ENCODE results near the gene MCL1.
"Not testable (repeated sequence)": the region's sequence is repeated elsewhere in the genome, so short reads cannot be mapped to it uniquely, and the experiment has no call there.

DNA sequence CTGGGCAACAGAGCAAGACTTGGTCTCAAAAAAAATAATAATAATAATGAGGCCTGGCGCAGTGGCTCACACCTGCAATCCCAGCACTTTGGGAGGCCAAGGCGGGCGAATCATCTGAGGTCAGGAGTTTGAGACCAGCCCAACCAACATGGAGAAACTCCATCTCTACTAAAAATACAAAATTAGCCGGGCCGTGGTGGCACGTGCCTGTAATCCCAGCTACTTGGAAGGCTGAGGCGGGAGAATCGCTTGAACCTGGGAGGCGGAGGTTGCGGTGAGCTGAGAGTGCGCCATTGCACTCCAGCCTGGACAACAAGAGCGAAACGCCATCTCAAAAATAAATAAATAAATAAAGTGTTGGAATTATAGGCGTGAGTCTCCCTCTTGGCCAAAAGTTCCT lies 2.6 kb upstream of the MCL1 start:
- TF ChIP-seq ZNF207 (IDR thresholded peaks at IDR 0.05; ENCODE audit: borderline replicate concordance); BHLHE40 (IDR thresholded peaks at IDR 0.05; ENCODE audit: borderline replicate concordance in 1 of 2, low read depth in 2 of 2, low read length in 1 of 2); RCOR1 (conservative IDR thresholded peaks at IDR 0.05; ENCODE audit: low read depth, low read length); JUND (IDR thresholded peaks at IDR 0.05; ENCODE audit: low read depth, low read length); GABPA (IDR thresholded peaks at IDR 0.05; ENCODE audit: low read depth); POLR2A (IDR thresholded peaks at IDR 0.05; ENCODE audit: low read depth, low read length); FOXM1 (IDR thresholded peaks at IDR 0.05; ENCODE audit: low read depth, low read length); SMAD5 (IDR thresholded peaks at IDR 0.05; ENCODE audit: low read depth): not testable (repeated sequence)
- TF ChIP-seq, protein P1, sequence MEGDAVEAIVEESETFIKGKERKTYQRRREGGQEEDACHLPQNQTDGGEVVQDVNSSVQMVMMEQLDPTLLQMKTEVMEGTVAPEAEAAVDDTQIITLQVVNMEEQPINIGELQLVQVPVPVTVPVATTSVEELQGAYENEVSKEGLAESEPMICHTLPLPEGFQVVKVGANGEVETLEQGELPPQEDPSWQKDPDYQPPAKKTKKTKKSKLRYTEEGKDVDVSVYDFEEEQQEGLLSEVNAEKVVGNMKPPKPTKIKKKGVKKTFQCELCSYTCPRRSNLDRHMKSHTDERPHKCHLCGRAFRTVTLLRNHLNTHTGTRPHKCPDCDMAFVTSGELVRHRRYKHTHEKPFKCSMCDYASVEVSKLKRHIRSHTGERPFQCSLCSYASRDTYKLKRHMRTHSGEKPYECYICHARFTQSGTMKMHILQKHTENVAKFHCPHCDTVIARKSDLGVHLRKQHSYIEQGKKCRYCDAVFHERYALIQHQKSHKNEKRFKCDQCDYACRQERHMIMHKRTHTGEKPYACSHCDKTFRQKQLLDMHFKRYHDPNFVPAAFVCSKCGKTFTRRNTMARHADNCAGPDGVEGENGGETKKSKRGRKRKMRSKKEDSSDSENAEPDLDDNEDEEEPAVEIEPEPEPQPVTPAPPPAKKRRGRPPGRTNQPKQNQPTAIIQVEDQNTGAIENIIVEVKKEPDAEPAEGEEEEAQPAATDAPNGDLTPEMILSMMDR (IDR thresholded peaks at IDR 0.05 in 2 of 3, conservative IDR thresholded peaks at IDR 0.05 in 1 of 3; ENCODE audit: control insufficient read depth in 2 of 3, extremely low read depth in 1 of 3, insufficient read depth in 1 of 3, low read depth in 3 of 3, low read length in 3 of 3), result not testable (repeated sequence)
- TF ChIP-seq, protein P2, sequence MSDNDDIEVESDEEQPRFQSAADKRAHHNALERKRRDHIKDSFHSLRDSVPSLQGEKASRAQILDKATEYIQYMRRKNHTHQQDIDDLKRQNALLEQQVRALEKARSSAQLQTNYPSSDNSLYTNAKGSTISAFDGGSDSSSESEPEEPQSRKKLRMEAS (IDR thresholded peaks at IDR 0.05; ENCODE audit: low read depth, low read length), result not testable (repeated sequence)
- TF ChIP-seq, protein P3, sequence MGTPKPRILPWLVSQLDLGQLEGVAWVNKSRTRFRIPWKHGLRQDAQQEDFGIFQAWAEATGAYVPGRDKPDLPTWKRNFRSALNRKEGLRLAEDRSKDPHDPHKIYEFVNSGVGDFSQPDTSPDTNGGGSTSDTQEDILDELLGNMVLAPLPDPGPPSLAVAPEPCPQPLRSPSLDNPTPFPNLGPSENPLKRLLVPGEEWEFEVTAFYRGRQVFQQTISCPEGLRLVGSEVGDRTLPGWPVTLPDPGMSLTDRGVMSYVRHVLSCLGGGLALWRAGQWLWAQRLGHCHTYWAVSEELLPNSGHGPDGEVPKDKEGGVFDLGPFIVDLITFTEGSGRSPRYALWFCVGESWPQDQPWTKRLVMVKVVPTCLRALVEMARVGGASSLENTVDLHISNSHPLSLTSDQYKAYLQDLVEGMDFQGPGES (IDR thresholded peaks at IDR 0.05), result not testable (repeated sequence)
- TF ChIP-seq, protein P4, sequence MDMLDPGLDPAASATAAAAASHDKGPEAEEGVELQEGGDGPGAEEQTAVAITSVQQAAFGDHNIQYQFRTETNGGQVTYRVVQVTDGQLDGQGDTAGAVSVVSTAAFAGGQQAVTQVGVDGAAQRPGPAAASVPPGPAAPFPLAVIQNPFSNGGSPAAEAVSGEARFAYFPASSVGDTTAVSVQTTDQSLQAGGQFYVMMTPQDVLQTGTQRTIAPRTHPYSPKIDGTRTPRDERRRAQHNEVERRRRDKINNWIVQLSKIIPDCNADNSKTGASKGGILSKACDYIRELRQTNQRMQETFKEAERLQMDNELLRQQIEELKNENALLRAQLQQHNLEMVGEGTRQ (IDR thresholded peaks at IDR 0.05; ENCODE audit: borderline replicate concordance, low read depth, low read length), result not testable (repeated sequence)
